CD4-positive, alpha-beta T cell (primary cell): ENCODE results near the gene FUZ. TPM values are rescaled to one million over a fixed set of nuclear protein-coding genes. Genes with fewer than 3 reads are reported as not detected.

Experiments used
- ATAC-seq: fragments of 200-7000 bp; cut with Tn5 transposase; one replicate; pipeline ENCODE4 v1.10.0; 2022; ENCODE audit warnings: mild to moderate bottlenecking; ENCODE audit not compliant: poor library complexity
- CTCF ChIA-PET: fragments of 350-600 bp; sonication (Branson Sonifier 250); formaldehyde crosslinking; loops from one replicate; lab custom pipeline; 2021; ENCODE audit warnings: antibody characterized with exemption, inconsistent platforms; lab: Charles Lee
- POLR2A ChIA-PET: fragments of 350-600 bp; sonication (Branson Sonifier 250); formaldehyde crosslinking; loops from one replicate; lab custom pipeline; 2021; ENCODE audit warnings: antibody characterized with exemption, inconsistent platforms; lab: Charles Lee
- DNase-seq, 14 experiments: peaks; one replicate each; pipeline ENCODE4 v3.0.0-alpha.2; 2013 to 2020; ENCODE audit warnings: mixed read lengths in 2 of 14
- H3K27ac ChIP-seq, 2 donors: one replicate each; pipeline versions ENCODE4 v1.5.1 to v1.7.0; 2013; ENCODE audit warnings: low read length in 2 of 2, low read depth in 1 of 2, mild to moderate bottlenecking in 1 of 2
- H3K27me3 ChIP-seq, 2 experiments: 1 replicate in 1 of 2; 2 replicates in 1 of 2; pipeline versions ENCODE4 v1.6.1 to v1.7.0; 2013; ENCODE audit warnings: low read length in 2 of 2, control low read depth in 1 of 2, mild to moderate bottlenecking in 1 of 2, moderate library complexity in 1 of 2; ENCODE audit not compliant: insufficient read depth in 2 of 2, control insufficient read depth in 1 of 2
- H3K36me3 ChIP-seq: one replicate; pipeline ENCODE4 v1.6.1; 2013; ENCODE audit warnings: low read length, control low read depth; ENCODE audit not compliant: insufficient read depth
- H3K4me1 ChIP-seq: one replicate; pipeline ENCODE4 v1.6.1; 2013; ENCODE audit warnings: low read length, control low read depth; ENCODE audit not compliant: insufficient read depth
- H3K4me3 ChIP-seq: one replicate; pipeline ENCODE4 v1.5.1; 2013; ENCODE audit warnings: mild to moderate bottlenecking, low read length, moderate library complexity
- H3K9me3 ChIP-seq, 2 experiments: 1 replicate in 1 of 2; 2 replicates in 1 of 2; pipeline versions ENCODE4 v1.6.1 to v1.7.0; 2013; ENCODE audit warnings: low read length in 2 of 2, mild to moderate bottlenecking in 2 of 2, control low read depth in 1 of 2, moderate library complexity in 1 of 2; ENCODE audit not compliant: control insufficient read depth in 1 of 2, insufficient read depth in 1 of 2
- H3K27ac Mint-ChIP-seq: one replicate; pipeline ENCODE4 v1.8.0; 2020; ENCODE audit warnings: mixed read lengths
- H3K27me3 Mint-ChIP-seq: one replicate; pipeline ENCODE4 v1.8.0; 2021; ENCODE audit warnings: mixed read lengths
- H3K36me3 Mint-ChIP-seq: one replicate; pipeline ENCODE4 v1.8.0; 2021; ENCODE audit warnings: low read depth, mixed read lengths
- H3K4me1 Mint-ChIP-seq: one replicate; pipeline ENCODE4 v1.8.0; 2021; ENCODE audit warnings: low read depth, mixed read lengths
- H3K4me3 Mint-ChIP-seq: one replicate; pipeline ENCODE4 v1.8.0; 2020; ENCODE audit warnings: mild to moderate bottlenecking, mixed read lengths
- H3K9me3 Mint-ChIP-seq: one replicate; pipeline ENCODE4 v1.8.0; 2020; ENCODE audit warnings: mixed read lengths
- intact Hi-C, 2 experiments: fragments of 100-400 bp; cut with DNase I in 1 of 2; cut with micrococcal nuclease in 1 of 2; formaldehyde crosslinking; loops; one replicate each; pipeline versions ENCODE4 v1.15.1 to v1.9.0; 2023 to 2025; cut with DNase I, micrococcal nuclease
- total RNA-seq, 174 experiments: library from RNA in 2 of 174; stranded (reverse) in 2 of 174; gene quantifications; one replicate each; pipeline ENCODE4 v1.2.3 and lab custom pipeline; 2021 to 2026
- TF ChIP-seq, protein P1 (sequence below): fragments of 200-600 bp; IDR thresholded peaks from one replicate; pipeline ENCODE4 v1.8.0; 2022; ENCODE audit warnings: antibody characterized with exemption, mild to moderate bottlenecking

FUZ gene
- total RNA-seq, 2 experiments from 2014 or later: 14.9 to 15.2 TPM

DNA sequence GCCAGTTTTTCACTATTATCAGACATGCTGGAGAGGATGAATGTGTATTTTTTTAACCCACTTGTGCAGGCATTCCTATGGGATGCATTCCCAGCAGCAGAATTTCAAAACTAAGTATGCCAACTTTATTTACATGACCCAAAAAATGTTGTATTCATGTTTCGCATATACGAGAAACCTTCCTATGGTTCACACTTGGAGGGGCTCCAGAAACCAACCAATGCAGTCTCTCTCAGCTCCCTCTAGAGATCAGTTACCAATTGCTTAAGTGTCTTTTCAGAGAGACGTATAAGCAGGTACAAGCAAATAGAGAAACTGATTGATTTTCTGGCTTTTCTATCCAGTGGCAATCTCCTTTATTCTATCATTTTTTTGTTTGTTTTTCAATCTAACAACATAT lies 32.3 kb upstream of the FUZ start:
- Histone ChIP-seq H3K27me3 (no peaks in the 10 kb centered on the region), H3K36me3 (no peaks in the 10 kb centered on the region), H3K4me3 (no peak overlapping the region), H3K9me3 (no peaks in the 10 kb centered on the region), H3K27ac (no peak overlapping the region), H3K4me1 (peaks cover 24% of the 10 kb centered on the region)
- TF ChIP-seq, protein P1, sequence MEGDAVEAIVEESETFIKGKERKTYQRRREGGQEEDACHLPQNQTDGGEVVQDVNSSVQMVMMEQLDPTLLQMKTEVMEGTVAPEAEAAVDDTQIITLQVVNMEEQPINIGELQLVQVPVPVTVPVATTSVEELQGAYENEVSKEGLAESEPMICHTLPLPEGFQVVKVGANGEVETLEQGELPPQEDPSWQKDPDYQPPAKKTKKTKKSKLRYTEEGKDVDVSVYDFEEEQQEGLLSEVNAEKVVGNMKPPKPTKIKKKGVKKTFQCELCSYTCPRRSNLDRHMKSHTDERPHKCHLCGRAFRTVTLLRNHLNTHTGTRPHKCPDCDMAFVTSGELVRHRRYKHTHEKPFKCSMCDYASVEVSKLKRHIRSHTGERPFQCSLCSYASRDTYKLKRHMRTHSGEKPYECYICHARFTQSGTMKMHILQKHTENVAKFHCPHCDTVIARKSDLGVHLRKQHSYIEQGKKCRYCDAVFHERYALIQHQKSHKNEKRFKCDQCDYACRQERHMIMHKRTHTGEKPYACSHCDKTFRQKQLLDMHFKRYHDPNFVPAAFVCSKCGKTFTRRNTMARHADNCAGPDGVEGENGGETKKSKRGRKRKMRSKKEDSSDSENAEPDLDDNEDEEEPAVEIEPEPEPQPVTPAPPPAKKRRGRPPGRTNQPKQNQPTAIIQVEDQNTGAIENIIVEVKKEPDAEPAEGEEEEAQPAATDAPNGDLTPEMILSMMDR: no peak
- H3K36me3 Mint-ChIP-seq: peaks cover 3% of the 10 kb centered on the region
- ATAC-seq (no peak), DNase-seq (no peak)
- H3K27me3 Mint-ChIP-seq: no peaks in the 10 kb centered on the region
- intact Hi-C loops: no loop called here
- CTCF ChIA-PET: no interaction called here
- peaks cover 21% of the 10 kb centered on the region for H3K4me1 Mint-ChIP-seq
- no peaks in the 10 kb centered on the region for H3K9me3 Mint-ChIP-seq
- POLR2A ChIA-PET: no interaction called here
- no peak overlapping the region for H3K27ac Mint-ChIP-seq
- no peak overlapping the region for H3K4me3 Mint-ChIP-seq

DNA sequence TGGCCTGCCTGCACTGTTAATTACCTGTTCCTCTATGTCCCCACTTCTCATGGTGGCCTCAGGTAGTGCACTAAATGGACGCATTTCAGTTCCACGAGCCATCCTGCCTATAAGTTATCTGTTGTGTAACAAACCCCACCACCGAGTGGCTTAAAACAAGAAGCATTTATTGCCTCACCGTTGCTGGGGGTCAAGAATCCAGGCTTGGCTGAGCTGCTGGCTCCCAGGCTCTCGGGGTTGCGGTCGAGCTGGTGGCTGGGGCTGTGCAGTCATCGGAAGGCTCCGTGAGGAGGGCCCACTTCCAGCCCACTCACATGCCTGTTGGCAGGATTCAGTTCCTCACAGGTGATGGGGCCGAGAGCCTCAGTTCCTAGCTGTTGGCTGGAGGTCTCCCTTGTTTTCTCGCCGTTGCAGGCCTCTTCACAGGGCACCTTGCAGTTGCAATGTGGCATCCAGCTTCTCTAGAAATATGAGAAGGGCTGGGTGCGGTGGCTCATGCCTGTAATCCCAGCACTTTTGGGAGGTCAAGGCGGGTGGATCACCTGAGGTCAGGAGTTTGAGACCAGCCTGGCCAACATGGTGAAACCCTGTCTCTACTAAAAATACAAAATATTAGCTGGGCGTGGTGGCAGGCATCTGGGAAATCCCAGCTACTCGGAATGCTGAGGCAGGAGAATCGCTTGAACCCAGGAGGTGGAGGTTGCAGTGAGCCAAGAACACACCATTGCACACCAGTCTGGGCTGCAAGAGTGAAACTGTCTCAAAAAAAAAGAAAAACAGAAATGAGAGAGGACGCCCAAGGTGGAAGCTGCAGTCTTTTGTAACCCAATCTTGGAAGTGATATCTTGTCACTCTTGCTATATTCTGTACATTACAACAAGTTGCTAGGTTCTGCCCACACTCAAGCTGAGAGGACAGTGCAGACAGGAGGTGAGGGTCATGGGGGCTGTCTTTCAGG lies 31.3 kb upstream of the FUZ start:
- Mint-ChIP-seq H3K4me1 (peaks cover 13% of the 10 kb centered on the region), H3K27me3 (no peaks in the 10 kb centered on the region), H3K36me3 (no peaks in the 10 kb centered on the region), H3K27ac (no peak overlapping the region), H3K9me3 (no peaks in the 10 kb centered on the region), H3K4me3 (no peak overlapping the region)
- H3K36me3 ChIP-seq: no peaks in the 10 kb centered on the region
- ChIA-PET POLR2A (no interaction called here), CTCF (interaction anchor here (0.6 kb wide), 1 partner anchor 314 kb away, joined by 4 read pairs; no protein-coding TSS in a partner anchor)
- H3K27me3 ChIP-seq: no peaks in the 10 kb centered on the region
- ATAC-seq (no peak), DNase-seq (no peak)
- H3K4me1 ChIP-seq: peaks cover 15% of the 10 kb centered on the region
- TF ChIP-seq, protein P1: no peak
- H3K4me3 ChIP-seq: no peak overlapping the region
- H3K9me3 ChIP-seq: no peaks in the 10 kb centered on the region
- H3K27ac ChIP-seq: no peak overlapping the region
- intact Hi-C loops: no loop called here

DNA sequence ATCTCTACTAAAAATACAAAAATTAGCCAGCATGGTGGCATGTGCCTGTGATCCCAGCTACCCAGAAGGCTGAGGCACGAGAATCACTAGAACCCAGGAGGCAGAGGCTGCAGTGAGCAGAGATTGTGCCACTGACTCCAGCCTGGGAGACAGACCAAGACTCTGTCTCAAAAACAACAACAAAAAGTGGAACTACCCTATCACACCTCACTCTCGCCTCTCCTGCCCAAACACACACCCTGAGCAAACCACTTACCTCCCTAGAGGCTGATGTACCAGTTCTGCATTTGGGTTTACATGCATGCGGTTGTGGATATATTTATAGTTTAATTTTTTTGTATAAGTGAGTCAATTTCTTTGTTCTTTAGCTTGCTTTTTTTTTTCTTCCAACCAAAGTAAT lies 30.2 kb upstream of the FUZ start:
- intact Hi-C loops: no loop called here
- H3K36me3 Mint-ChIP-seq: peaks cover 6% of the 10 kb centered on the region
- ChIA-PET CTCF (no interaction called here), POLR2A (no interaction called here)
- Histone ChIP-seq H3K36me3 (no peaks in the 10 kb centered on the region), H3K9me3 (no peaks in the 10 kb centered on the region), H3K27me3 (no peaks in the 10 kb centered on the region), H3K4me1 (peaks cover 4% of the 10 kb centered on the region), H3K27ac (no peak overlapping the region), H3K4me3 (no peak overlapping the region)
- peaks cover 4% of the 10 kb centered on the region for H3K4me1 Mint-ChIP-seq
- H3K9me3 Mint-ChIP-seq: no peaks in the 10 kb centered on the region
- DNase-seq: no peak
- H3K27me3 Mint-ChIP-seq: no peaks in the 10 kb centered on the region
- TF ChIP-seq, protein P1: no peak
- no peak overlapping the region for H3K4me3 Mint-ChIP-seq
- no peak for ATAC-seq
- H3K27ac Mint-ChIP-seq: no peak overlapping the region
